ENCODE measurements around the gene MTSS2. TPM values are rescaled to one million over a fixed set of nuclear protein-coding genes. Genes with fewer than 3 reads are reported as not detected.

Gene MTSS2
- total RNA-seq, 1 experiment from 2014 or later, result 27.1 TPM

DNA sequence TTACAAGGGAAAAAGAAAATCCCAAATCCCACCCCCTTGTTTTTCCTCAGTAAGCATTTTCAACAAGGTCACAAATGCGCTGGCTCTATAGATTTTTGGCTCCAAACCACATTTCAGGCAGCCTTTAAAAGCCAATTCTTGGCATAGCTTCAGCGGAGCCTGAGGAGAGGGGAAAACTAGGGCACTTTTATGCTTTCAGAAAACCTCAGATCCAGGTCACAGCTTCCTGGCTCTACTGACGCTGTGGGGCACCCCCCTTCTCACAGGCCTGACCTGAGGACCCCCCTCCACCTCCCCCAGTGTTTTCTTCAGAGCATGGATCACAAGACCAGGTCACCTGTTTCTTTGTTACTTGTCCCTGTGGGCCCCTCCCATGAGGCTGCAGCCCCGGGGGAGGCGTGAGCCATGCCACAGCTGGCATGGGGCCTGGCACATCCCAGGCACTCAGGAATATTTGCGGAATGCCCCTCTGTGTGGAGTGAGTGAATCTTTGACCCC is 30.1 kb upstream of the MTSS2 start:
- DNase-seq, result no peak
- CTCF ChIA-PET, result no interaction called here
- Mint-ChIP-seq H3K9me3 (ENCODE audit: low read depth, unreplicated experiment) (no peaks in the 10 kb centered on the region), H3K27me3 (ENCODE audit: unreplicated experiment) (no peaks in the 10 kb centered on the region), H3K36me3 (ENCODE audit: insufficient read depth, unreplicated experiment) (peaks cover 12% of the 10 kb centered on the region), H3K4me3 (ENCODE audit: low read depth, unreplicated experiment) (no peak overlapping the region), H3K4me1 (ENCODE audit: low read depth, unreplicated experiment) (no peaks in the 10 kb centered on the region), H3K27ac (ENCODE audit: unreplicated experiment) (no peak overlapping the region)
- intact Hi-C loops (cut with micrococcal nuclease; ENCODE audit: unreplicated experiment), result no loop called here
- TF ChIP-seq, protein P1, sequence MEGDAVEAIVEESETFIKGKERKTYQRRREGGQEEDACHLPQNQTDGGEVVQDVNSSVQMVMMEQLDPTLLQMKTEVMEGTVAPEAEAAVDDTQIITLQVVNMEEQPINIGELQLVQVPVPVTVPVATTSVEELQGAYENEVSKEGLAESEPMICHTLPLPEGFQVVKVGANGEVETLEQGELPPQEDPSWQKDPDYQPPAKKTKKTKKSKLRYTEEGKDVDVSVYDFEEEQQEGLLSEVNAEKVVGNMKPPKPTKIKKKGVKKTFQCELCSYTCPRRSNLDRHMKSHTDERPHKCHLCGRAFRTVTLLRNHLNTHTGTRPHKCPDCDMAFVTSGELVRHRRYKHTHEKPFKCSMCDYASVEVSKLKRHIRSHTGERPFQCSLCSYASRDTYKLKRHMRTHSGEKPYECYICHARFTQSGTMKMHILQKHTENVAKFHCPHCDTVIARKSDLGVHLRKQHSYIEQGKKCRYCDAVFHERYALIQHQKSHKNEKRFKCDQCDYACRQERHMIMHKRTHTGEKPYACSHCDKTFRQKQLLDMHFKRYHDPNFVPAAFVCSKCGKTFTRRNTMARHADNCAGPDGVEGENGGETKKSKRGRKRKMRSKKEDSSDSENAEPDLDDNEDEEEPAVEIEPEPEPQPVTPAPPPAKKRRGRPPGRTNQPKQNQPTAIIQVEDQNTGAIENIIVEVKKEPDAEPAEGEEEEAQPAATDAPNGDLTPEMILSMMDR (IDR thresholded peaks at IDR 0.05; ENCODE audit: unreplicated experiment), result no peak
- BruUV-seq (replicated peaks), result no TSS peak

DNA sequence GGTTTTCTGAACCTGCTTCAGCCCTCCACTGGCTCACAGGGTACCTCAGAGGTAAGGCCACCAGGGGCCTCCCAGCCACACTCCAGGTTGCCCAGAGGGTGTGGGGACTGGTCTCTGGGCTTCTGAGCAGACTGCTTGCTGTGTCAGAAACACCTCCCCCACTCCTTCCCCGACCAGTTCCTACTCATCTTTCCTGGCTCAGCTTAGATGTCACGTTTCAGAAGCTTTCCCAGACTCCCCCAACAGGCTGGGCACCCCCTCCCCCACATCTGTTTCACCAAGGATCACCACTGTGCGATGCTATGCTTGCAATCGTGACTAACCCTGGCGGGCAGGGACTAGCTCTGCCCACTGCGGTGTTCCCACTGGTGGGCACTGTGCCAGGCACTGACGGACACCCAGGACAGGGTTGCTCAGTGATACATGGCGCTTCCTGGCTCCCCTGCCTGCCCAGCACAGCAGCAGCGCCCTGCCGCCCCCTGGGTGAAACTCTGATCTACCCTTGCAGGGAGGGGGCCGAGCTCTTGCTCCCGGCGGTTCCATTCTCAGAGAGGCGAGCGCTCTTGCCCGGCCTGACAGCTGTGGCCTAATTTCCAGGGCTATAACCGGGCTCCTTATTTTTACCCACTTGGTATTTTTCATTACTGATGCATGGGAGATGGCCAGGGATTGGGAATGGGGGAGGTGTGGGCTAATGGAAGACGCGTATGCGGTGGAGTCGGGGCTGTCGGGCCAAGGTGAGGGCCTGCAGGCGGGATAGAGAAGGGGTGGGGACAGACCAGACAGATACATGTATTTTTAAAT is 29.4 kb upstream of the MTSS2 start:
- Mint-ChIP-seq H3K4me3 (ENCODE audit: low read depth, unreplicated experiment) (no peak overlapping the region), H3K4me1 (ENCODE audit: low read depth, unreplicated experiment) (no peaks in the 10 kb centered on the region), H3K27me3 (ENCODE audit: unreplicated experiment) (no peaks in the 10 kb centered on the region), H3K9me3 (ENCODE audit: low read depth, unreplicated experiment) (no peaks in the 10 kb centered on the region), H3K36me3 (ENCODE audit: insufficient read depth, unreplicated experiment) (peaks cover 12% of the 10 kb centered on the region), H3K27ac (ENCODE audit: unreplicated experiment) (no peak overlapping the region)
- intact Hi-C loops (cut with micrococcal nuclease; ENCODE audit: unreplicated experiment), result no loop called here
- CTCF ChIA-PET, result no interaction called here
- no peak for DNase-seq
- TF ChIP-seq, protein P1 (IDR thresholded peaks at IDR 0.05; ENCODE audit: unreplicated experiment), result no peak
- no TSS peak for BruUV-seq (replicated peaks)

DNA sequence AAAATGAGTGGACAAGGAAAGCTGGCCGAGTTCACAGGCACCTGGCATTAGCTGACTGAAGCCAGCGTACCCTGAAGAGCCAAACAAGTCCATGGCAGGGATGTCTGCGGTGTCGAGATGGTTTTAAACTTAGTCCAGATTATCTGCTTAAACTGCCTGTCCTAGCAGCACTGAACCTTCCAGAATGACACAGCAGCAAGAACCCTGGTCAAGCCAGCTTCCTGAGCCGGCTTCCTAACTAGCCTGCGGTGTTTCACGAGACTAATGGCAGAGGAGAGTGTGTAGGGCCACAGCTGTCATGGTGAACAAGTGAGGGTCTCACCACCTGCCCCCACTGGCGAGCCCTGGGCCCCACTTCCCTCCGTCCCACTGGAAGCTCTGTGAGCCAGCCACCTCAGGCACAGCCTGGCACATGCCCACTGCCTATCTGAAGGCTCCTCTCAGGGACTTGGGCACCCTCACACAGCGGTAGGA is 28.8 kb upstream of the MTSS2 start:
- CTCF ChIA-PET, result no interaction called here
- Mint-ChIP-seq H3K27me3 (ENCODE audit: unreplicated experiment) (no peaks in the 10 kb centered on the region), H3K4me3 (ENCODE audit: low read depth, unreplicated experiment) (no peak overlapping the region), H3K9me3 (ENCODE audit: low read depth, unreplicated experiment) (no peaks in the 10 kb centered on the region), H3K27ac (ENCODE audit: unreplicated experiment) (no peak overlapping the region), H3K36me3 (ENCODE audit: insufficient read depth, unreplicated experiment) (peaks cover 12% of the 10 kb centered on the region), H3K4me1 (ENCODE audit: low read depth, unreplicated experiment) (no peaks in the 10 kb centered on the region)
- no peak for DNase-seq
- TF ChIP-seq, protein P1 (IDR thresholded peaks at IDR 0.05; ENCODE audit: unreplicated experiment), result no peak
- intact Hi-C loops (cut with micrococcal nuclease; ENCODE audit: unreplicated experiment), result no loop called here
- BruUV-seq (replicated peaks), result no TSS peak

DNA sequence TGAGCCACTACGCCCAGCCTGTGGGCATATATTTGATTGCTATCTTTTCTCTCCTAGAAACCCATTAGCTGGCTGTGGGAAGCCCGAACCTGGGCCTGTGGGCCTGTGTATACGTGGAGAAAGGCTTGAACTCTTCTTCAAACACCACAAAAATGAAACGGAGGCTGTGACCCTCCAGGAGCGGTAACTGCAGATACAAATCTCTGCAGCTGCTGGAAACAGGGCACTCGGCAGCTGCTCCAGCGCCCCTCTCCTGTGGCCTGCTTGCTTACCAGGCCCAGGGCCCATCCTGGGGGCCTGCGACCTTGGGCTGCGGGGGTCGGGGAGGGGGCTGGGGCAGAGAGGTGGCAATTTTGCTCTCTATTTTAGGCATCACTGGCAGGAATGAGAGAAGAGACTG is 28.0 kb upstream of the MTSS2 start:
- no peaks in the 10 kb centered on the region for H3K4me1 Mint-ChIP-seq (ENCODE audit: low read depth, unreplicated experiment)
- BruUV-seq (replicated peaks), result no TSS peak
- no peaks in the 10 kb centered on the region for H3K27me3 Mint-ChIP-seq (ENCODE audit: unreplicated experiment)
- H3K9me3 Mint-ChIP-seq (ENCODE audit: low read depth, unreplicated experiment), result no peaks in the 10 kb centered on the region
- peaks cover 12% of the 10 kb centered on the region for H3K36me3 Mint-ChIP-seq (ENCODE audit: insufficient read depth, unreplicated experiment)
- H3K27ac Mint-ChIP-seq (ENCODE audit: unreplicated experiment), result no peak overlapping the region
- TF ChIP-seq, protein P1 (IDR thresholded peaks at IDR 0.05; ENCODE audit: unreplicated experiment), result no peak
- CTCF ChIA-PET, result interaction anchor here (0.7 kb wide), 1 partner anchor 1468 kb away, joined by 6 read pairs; no protein-coding TSS in a partner anchor
- H3K4me3 Mint-ChIP-seq (ENCODE audit: low read depth, unreplicated experiment), result no peak overlapping the region
- intact Hi-C loops (cut with micrococcal nuclease; ENCODE audit: unreplicated experiment), result no loop called here
- DNase-seq, result no peak
